Adrenal gland (tissue), 5 donors: ENCODE results near the gene DEAF1.

ENCODE experiments used
- POLR2A ChIP-seq, 2 donors: fragments of 450-650 bp; IDR thresholded peaks; one replicate each; pipeline ENCODE4 v1.6.1; 2017; ENCODE audit warnings: antibody characterized with exemption in 2 of 2, mild to moderate bottlenecking in 2 of 2, moderate library complexity in 1 of 2
- TF ChIP-seq, protein P1 (sequence below), 6 experiments: fragments of 450-650 bp in 4 of 6; fragments of 200-600 bp in 2 of 6; sonication (generic) in 1 of 6; IDR thresholded peaks; 1 replicate in 5 of 6; 2 replicates in 1 of 6; pipeline versions ENCODE4 v1.5.1 to v1.8.0; 2016 to 2021; ENCODE audit warnings: antibody characterized with exemption in 6 of 6, mild to moderate bottlenecking in 2 of 6, moderate library complexity in 1 of 6
- donor health status: DM: no; HTN: no; CAD: no.

DNA sequence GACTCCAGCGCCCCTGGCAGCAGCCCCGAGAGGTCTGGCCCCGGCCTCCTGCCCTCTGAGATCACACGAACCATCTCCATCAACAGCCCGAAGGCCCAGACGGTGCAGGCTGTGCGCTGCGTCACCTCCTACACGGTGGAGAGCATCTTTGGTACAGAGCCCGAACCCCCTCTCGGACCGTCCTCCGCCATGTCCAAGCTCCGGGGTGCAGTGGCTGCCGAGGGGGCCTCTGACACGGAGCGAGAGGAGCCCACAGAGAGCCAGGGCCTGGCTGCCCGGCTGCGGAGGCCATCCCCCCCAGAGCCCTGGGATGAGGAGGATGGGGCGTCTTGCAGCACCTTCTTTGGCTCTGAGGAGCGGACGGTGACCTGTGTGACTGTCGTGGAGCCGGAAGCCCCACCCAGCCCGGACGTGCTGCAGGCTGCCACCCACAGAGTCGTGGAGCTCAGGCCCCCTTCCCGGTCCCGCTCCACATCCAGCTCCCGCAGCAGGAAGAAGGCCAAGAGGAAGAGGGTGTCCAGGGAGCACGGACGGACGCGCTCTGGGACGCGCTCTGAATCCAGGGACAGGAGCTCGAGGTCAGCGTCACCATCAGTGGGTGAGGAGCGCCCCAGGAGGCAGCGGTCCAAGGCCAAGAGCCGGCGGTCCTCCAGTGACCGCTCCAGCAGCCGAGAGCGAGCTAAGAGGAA, 86.9 kb downstream of the DEAF1 start:
- TF ChIP-seq, protein P1, sequence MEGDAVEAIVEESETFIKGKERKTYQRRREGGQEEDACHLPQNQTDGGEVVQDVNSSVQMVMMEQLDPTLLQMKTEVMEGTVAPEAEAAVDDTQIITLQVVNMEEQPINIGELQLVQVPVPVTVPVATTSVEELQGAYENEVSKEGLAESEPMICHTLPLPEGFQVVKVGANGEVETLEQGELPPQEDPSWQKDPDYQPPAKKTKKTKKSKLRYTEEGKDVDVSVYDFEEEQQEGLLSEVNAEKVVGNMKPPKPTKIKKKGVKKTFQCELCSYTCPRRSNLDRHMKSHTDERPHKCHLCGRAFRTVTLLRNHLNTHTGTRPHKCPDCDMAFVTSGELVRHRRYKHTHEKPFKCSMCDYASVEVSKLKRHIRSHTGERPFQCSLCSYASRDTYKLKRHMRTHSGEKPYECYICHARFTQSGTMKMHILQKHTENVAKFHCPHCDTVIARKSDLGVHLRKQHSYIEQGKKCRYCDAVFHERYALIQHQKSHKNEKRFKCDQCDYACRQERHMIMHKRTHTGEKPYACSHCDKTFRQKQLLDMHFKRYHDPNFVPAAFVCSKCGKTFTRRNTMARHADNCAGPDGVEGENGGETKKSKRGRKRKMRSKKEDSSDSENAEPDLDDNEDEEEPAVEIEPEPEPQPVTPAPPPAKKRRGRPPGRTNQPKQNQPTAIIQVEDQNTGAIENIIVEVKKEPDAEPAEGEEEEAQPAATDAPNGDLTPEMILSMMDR (IDR thresholded peaks at IDR 0.05) = peak in 1 of 6 experiments; percentile 17
- no peak for TF ChIP-seq POLR2A (IDR thresholded peaks at IDR 0.05)
